SU-DHL-6 (cell line): ENCODE data around the gene CLSTN2.

Experiments used
- H2AFZ ChIP-seq: fragments of 200-600 bp; sonication (generic); 2 replicates; pipeline ENCODE4 v1.6.1; 2014; ENCODE audit warnings: low read depth, mild to moderate bottlenecking, moderate library complexity, mixed read lengths, antibody characterized with exemption, low read length; ENCODE audit not compliant: severe bottlenecking
- H3F3A ChIP-seq: fragments of 200-600 bp; shearing (Covaris generic); 2 replicates; pipeline ENCODE4 v1.6.0; 2016; ENCODE audit warnings: antibody characterized with exemption, mild to moderate bottlenecking; ENCODE audit not compliant: insufficient read depth
- H3K27ac ChIP-seq: fragments of 200-600 bp; sonication (generic); 2 replicates; pipeline ENCODE4 v1.5.1; 2016; ENCODE audit warnings: low read depth, mild to moderate bottlenecking, low read length, moderate library complexity, mixed read lengths
- H3K27me3 ChIP-seq: fragments of 200-600 bp; sonication (generic), shearing (Covaris generic); 2 replicates; pipeline ENCODE4 v1.6.0; 2014; ENCODE audit warnings: mild to moderate bottlenecking, low read length
- H3K36me3 ChIP-seq: fragments of 200-600 bp; sonication (generic); 2 replicates; pipeline ENCODE4 v1.6.1; 2014; ENCODE audit warnings: mild to moderate bottlenecking, low read length, mixed read lengths
- H3K4me2 ChIP-seq: fragments of 300-600, 200-600 bp; shearing (Covaris generic), sonication (generic); 2 replicates; pipeline ENCODE4 v1.6.0; 2014; ENCODE audit warnings: low read length, low read depth, mild to moderate bottlenecking; ENCODE audit not compliant: poor library complexity, severe bottlenecking
- H3K4me3 ChIP-seq: fragments of 200-600 bp; sonication (generic); 2 replicates; pipeline ENCODE4 v1.5.1; 2014; ENCODE audit warnings: antibody characterized with exemption, low read length, mild to moderate bottlenecking, mixed read lengths; ENCODE audit not compliant: insufficient read depth, poor library complexity, severe bottlenecking
- H3K79me2 ChIP-seq: fragments of 200-600 bp; sonication (generic); 2 replicates; pipeline ENCODE4 v1.6.1; 2014; ENCODE audit warnings: mild to moderate bottlenecking, low read length, moderate library complexity; ENCODE audit not compliant: insufficient read depth
- H3K9ac ChIP-seq: fragments of 200-600 bp; sonication (generic); 2 replicates; pipeline ENCODE4 v1.7.0; 2014; ENCODE audit warnings: mild to moderate bottlenecking, low read length
- H3K9me2 ChIP-seq: fragments of 200-600 bp; sonication (generic); replicated peaks from 2 replicates; pipeline ENCODE4 v1.6.1; 2014; ENCODE audit warnings: low read length; ENCODE audit not compliant: insufficient read depth
- H3K9me3 ChIP-seq: fragments of 200-600 bp; sonication (generic); 2 replicates; pipeline ENCODE4 v1.6.1; 2014; ENCODE audit warnings: low read length, mixed read lengths; ENCODE audit not compliant: insufficient read depth
- H4K20me1 ChIP-seq: fragments of 200-600 bp; sonication (generic); 2 replicates; pipeline ENCODE4 v1.6.1; 2014; ENCODE audit warnings: low read depth, mild to moderate bottlenecking, antibody characterized with exemption, low read length, moderate library complexity, mixed read lengths
- CTCF ChIP-seq: fragments of 200-600 bp; sonication (generic); IDR thresholded peaks from one replicate; pipeline ENCODE4 v1.5.1; 2017; ENCODE audit warnings: antibody characterized with exemption, mild to moderate bottlenecking, low read length, moderate library complexity; ENCODE audit not compliant: insufficient read depth, poor library complexity, severe bottlenecking
- EZH2phosphoT487 ChIP-seq: fragments of 200-600 bp; sonication (generic), shearing (Covaris generic); conservative IDR thresholded peaks from 2 replicates; pipeline ENCODE4 v1.6.1; 2018; ENCODE audit warnings: mild to moderate bottlenecking, antibody characterized with exemption, low read length, moderate library complexity, mixed read lengths

The CLSTN2 gene

DNA sequence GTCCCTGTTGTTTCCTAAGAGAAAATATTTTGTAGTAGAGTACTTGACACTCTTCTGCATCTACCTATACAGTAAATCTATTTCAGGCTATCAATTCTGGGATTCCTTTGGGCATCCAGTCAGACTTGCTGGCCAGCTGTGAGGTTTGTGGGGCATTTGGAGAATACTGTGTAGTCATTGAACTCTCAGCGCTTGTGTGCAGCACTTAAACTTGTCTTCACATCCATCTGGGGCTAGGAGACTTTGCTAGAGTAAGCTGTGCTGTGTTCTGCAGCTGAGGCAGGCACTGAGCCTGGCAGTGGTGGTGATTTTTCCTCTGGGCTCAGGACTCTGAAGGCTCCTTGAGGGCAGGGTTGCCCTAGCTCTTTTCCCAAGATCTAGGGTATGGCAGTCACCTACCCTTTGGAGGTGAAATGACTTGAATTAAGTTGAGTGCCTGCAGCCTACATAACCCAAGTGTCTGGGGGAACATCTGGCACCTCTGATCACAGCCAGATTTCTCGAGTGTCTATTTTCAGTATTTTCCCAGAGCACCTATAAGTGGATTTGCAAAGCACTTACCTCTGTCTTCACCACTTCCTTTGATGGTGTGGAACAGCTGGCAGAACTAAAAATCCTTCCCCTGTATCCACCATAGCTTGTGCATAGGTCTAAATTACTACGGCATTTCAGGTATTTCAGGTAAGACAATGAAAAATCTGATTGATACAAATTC is 19.3 kb downstream of the CLSTN2 start:
- Histone ChIP-seq H2AFZ (no peak overlapping the region), H3K4me3 (no peak overlapping the region), H3K9ac (no peak overlapping the region), H3K9me2 (no peaks in the 10 kb centered on the region), H3K4me2 (no peak overlapping the region), H4K20me1 (no peaks in the 10 kb centered on the region), H3F3A (no peaks in the 10 kb centered on the region), H3K27ac (no peak overlapping the region), H3K27me3 (no peaks in the 10 kb centered on the region), H3K36me3 (no peaks in the 10 kb centered on the region), H3K79me2 (no peaks in the 10 kb centered on the region), H3K9me3 (no peaks in the 10 kb centered on the region)
- TF ChIP-seq CTCF (no peak), EZH2phosphoT487 (no peak)

DNA sequence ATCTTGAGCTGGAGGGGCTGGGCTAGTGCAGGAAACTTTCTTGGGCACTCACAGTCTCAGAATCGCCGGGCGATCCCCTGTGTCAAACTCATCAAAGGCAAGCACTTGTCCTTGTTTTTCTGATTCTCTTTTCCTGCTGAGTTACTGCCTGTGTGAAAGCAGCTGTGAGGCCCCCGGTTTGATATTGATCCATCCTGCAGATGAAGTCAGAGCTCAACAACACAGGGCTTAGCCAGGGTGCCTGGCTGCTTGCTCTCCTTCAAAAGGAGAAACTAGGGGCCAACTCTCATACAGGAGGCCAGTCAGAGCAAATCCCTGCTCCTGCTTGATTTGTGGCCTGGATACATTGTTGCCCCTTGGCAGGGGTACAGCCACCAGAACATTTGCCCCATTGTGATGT is 22.9 kb downstream of the CLSTN2 start:
- Histone ChIP-seq H4K20me1 (no peaks in the 10 kb centered on the region), H3K9me3 (no peaks in the 10 kb centered on the region), H3F3A (no peaks in the 10 kb centered on the region), H3K27ac (no peak overlapping the region), H3K9ac (no peak overlapping the region), H3K4me2 (no peak overlapping the region), H3K4me3 (no peak overlapping the region), H3K27me3 (no peaks in the 10 kb centered on the region), H3K36me3 (no peaks in the 10 kb centered on the region), H3K79me2 (no peaks in the 10 kb centered on the region), H2AFZ (no peak overlapping the region), H3K9me2 (no peaks in the 10 kb centered on the region)
- TF ChIP-seq CTCF, result no peak
- TF ChIP-seq EZH2phosphoT487, result no peak

GRCh38 chr3:139969386-139969785 is 34.4 kb downstream of the CLSTN2 start:
- Histone ChIP-seq H3K9ac (no peak overlapping the region), H3K27ac (no peak overlapping the region), H3K4me2 (no peak overlapping the region), H3K9me2 (no peaks in the 10 kb centered on the region), H4K20me1 (no peaks in the 10 kb centered on the region), H2AFZ (no peak overlapping the region), H3F3A (no peaks in the 10 kb centered on the region), H3K9me3 (no peaks in the 10 kb centered on the region), H3K79me2 (no peaks in the 10 kb centered on the region), H3K27me3 (no peaks in the 10 kb centered on the region), H3K4me3 (no peak overlapping the region), H3K36me3 (no peaks in the 10 kb centered on the region)
- TF ChIP-seq CTCF (no peak), EZH2phosphoT487 (no peak)
